Measurements from ENCODE around the gene RPS23.

RPS23 gene

GRCh38 chr5:82252744-82253143 is 25.4 kb downstream of the RPS23 start:
- DNase-seq = no peak
- intact Hi-C loops (cut with DNase I) = no loop called here

GRCh38 chr5:82246960-82247574 is 31.1 kb downstream of the RPS23 start:
- no peak for DNase-seq
- intact Hi-C loops (cut with DNase I) = no loop called here

- DNase-seq = no peak
- intact Hi-C loops (cut with DNase I) = no loop called here
Measured at GRCh38 chr5:82244854-82245635, 33.1 kb downstream of the RPS23 start.

GRCh38 chr5:82244151-82244550 is 34.0 kb downstream of the RPS23 start:
- no peak for DNase-seq
- intact Hi-C loops (cut with DNase I) = no loop called here

GRCh38 chr5:82234885-82235284 is 43.3 kb downstream of the RPS23 start:
- intact Hi-C loops (cut with DNase I) = no loop called here
- no peak for DNase-seq

GRCh38 chr5:82225525-82226172 is 52.5 kb downstream of the RPS23 start:
- intact Hi-C loops (cut with DNase I) = loop anchor here (2.0 to 10.0 kb wide), 5 partner anchors 51 to 801 kb away; no protein-coding TSS in a partner anchor
- DNase-seq = peak; percentile 18 to 90 (median 60)
